GM12874 (cell line): ENCODE results near the gene ANKRD17.

Experiments used
- CTCF ChIP-seq: IDR thresholded peaks from 2 replicates; pipeline ENCODE4 v1.5.1; 2011; ENCODE audit warnings: low read depth, mild to moderate bottlenecking, control low read depth, low read length, moderate library complexity; ENCODE audit not compliant: insufficient read depth

Gene ANKRD17

GRCh38 chr4:73036123-73036522 is 222.5 kb downstream of the ANKRD17 start:
- no peak for TF ChIP-seq CTCF

- no peak for TF ChIP-seq CTCF
These were observed 223.7 kb downstream of the ANKRD17 start for GRCh38 chr4:73034896-73035295.

GRCh38 chr4:73028621-73029020 is 230.0 kb downstream of the ANKRD17 start:
- no peak for TF ChIP-seq CTCF
